Hematopoietic multipotent progenitor cell (in vitro differentiated cells): Measurements from ENCODE around the gene GALR2. TPM values are rescaled to one million over a fixed set of nuclear protein-coding genes. Genes with fewer than 3 reads are reported as not detected.

Source experiments
- DNase-seq, 3 donors: peaks; one replicate each; pipeline ENCODE4 v3.0.0-alpha.2; 2011 to 2015; ENCODE audit warnings: low read depth in 2 of 3, low spot score in 2 of 3
- total RNA-seq: library from RNA; depleted of rRNA; stranded (reverse); fragments of >200 nt; gene quantifications from one replicate; pipeline ENCODE4 v1.2.3, GENCODE V29; 2012

Gene GALR2
- total RNA-seq, 1 donor: 0.27 TPM

DNA sequence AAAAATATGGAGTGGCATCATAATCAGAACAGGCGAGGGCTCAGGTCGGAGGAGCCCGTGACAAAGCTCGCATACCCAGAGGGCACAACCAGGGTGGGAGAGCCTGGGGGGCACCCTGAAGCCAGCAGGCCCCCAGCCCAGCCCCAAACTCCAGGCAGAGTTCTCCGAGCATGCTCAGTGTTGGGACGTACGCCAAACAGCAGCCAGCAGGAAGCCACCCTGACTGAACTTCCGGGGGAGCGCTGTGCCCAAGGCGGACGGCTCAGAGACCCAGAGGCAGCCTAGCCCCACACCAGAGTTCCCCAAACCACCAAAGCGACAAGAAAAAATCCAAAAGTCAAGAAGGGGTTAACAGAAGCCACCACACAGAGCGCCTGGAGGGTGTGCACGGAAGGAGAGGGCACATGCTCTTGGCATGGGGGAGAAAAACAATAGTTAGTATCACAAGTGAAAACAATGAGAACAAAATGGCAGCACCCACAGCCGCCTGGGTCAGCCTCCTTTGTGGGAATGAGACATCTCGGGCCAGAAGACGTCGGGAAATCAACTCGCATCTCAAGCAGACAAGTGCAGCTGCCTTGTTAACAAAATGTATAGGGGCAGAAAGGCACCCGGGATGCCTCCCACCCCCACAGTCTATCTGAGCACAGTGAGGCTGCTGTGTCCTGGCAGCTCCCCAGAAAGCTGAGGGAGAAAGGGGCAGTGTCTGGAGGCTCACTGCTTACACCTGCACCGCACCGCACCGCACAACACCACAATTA is 17.1 kb downstream of the GALR2 start:
- DNase-seq: no peak

DNA sequence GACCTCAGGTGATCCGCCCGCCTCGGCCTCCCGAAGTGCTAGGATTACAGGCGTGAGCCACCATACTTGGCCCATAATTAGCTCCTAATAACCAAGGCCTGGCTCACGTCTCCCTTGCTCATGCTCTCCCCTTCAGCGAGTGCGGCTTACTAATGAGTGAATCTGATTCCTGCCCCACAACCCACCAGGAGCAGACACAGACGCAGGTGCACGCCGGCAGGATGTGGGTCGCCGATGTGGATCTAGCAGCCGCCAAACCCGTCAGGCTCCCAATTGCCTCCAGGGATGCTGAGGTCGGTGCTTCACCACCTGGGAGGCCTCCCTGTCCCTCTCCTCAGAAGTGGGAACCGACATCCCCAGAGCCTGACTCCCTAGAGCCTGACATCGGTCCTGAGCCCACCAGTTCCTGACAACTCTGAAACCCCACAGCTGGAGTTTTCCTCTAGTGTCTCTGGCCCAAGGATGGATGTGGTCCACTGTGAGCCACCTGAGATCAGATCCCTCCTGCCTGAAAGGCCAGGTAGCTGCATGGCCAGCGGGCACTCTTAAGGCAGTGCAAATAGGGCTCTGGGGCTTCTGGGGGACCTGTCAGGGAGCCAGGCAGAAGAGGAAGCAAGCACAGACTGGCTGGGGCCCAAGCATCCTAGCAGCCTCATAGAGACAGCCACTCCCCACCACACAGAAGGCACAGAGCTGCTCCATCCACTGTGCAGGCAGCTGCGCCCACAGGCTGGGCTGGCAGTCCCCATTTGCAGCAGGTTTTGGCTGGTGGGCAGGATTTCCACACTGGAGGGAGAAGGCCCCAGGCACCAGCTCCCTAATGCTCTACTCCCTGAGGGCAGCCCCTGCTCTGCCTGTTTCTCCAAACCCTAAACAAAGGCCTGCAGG is 18.2 kb downstream of the GALR2 start:
- DNase-seq: no peak

DNA sequence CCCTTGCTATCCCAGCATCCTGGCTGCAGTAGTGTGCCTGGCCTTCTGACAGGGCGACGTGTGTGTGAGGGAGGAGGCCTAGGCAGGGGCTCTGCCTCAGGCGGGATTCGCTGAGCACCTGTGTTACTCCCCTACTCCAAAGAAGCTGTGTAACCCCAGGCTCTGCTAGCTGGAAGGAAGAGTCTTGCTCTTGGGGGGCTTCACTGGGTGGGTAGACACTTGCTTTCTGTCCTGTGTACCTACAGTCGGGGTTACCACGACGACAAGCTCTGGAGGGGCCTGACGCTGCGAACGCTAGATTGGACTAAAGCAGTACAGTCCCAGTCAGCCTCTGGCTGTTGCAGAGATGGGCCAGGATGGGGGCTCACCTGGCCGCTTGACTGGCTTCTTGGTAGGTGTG is 19.5 kb downstream of the GALR2 start:
- DNase-seq: no peak

GRCh38 chr17:76095943-76096342 is 21.4 kb downstream of the GALR2 start:
- no peak for DNase-seq

GRCh38 chr17:76097716-76098295 is 23.2 kb downstream of the GALR2 start:
- DNase-seq: no peak

DNA sequence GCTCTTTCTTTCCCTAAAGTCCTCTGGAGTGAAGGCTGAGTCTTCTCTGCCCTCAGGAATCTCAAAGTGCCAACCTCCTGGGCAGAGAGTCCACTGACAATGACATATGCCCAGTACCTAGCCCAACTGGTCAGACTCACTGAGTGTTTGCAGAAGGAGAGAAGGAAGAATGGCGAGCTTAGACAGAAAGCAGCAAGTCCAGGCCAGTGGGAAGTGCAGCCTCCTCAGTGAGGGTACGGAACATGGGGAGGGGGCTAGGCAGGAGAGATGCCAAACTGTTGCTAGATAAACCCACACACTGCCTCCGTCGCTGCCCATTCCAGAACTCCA is 28.3 kb downstream of the GALR2 start:
- DNase-seq: peak in 1 of 3 donors; percentile 14

GRCh38 chr17:76103274-76104139 is 28.9 kb downstream of the GALR2 start, which contains the start of gene EXOC7:
TSS of gene EXOC7 (minus strand) at chr17:76103787. CDS start at chr17:76103692, 95 bp downstream.
- DNase-seq: peak; percentile 92 to 97 (median 93)

- DNase-seq: no peak
Observed at GRCh38 chr17:76104140-76104895, 29.7 kb downstream of the GALR2 start.

- no peak for DNase-seq
Observed at GRCh38 chr17:76104896-76105231, 30.3 kb downstream of the GALR2 start.

- no peak for DNase-seq
Observed at GRCh38 chr17:76106703-76107102, 32.1 kb downstream of the GALR2 start.

DNA sequence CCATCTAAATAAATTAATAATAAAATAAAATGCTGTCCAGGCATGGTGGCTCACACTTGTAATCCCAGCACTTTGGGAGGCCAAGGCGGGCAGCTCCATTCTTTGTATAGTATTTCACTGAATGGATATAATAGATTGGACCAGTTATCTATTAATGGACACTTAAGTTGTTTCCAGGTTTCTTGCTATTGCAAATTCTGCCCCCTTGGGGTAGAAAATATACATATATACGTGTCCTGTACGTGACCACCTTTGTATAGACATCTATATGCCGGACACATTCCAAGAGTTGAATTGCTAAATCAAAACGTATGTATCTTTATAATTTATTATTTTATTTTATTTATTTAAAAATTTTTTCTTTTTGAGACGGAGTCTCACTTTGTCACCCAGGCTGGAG is 32.9 kb downstream of the GALR2 start:
- DNase-seq: peak in 1 of 3 donors; percentile 47

GRCh38 chr17:76111956-76112355 is 37.4 kb downstream of the GALR2 start:
- DNase-seq: no peak

GRCh38 chr17:76115138-76115754 is 40.7 kb downstream of the GALR2 start:
- no peak for DNase-seq

- no peak for DNase-seq
Observed at GRCh38 chr17:76119409-76120371, 45.1 kb downstream of the GALR2 start.

- DNase-seq: no peak
Observed at GRCh38 chr17:76120658-76121008, 46.1 kb downstream of the GALR2 start.

DNA sequence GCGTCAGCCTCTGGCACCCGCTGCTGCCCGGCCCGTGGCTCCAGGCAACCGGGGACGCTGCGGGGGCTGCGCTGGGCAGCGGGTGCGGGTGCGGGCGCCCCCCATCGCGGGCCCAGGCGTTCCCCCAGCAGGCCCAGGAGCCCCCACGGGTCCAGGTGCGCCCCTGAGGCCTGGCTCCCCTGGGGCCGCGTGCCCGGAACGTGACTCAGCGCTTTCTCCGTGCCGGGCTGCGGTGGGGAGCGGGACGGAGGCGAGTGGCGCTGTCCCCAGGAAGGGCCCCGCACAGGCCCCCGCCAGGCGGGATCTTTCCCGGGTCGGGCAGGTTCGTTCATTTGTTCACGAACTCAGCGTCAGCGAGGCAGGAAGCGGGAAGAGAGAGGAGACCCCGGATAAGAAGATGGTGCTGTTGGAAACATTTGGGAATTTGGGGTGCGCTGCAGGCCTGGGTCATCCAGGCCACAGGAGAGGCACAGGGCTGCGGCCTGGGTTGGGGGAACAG is 47.4 kb downstream of the GALR2 start:
- DNase-seq: peak in 2 of 3 donors; percentile 52 to 55

DNA sequence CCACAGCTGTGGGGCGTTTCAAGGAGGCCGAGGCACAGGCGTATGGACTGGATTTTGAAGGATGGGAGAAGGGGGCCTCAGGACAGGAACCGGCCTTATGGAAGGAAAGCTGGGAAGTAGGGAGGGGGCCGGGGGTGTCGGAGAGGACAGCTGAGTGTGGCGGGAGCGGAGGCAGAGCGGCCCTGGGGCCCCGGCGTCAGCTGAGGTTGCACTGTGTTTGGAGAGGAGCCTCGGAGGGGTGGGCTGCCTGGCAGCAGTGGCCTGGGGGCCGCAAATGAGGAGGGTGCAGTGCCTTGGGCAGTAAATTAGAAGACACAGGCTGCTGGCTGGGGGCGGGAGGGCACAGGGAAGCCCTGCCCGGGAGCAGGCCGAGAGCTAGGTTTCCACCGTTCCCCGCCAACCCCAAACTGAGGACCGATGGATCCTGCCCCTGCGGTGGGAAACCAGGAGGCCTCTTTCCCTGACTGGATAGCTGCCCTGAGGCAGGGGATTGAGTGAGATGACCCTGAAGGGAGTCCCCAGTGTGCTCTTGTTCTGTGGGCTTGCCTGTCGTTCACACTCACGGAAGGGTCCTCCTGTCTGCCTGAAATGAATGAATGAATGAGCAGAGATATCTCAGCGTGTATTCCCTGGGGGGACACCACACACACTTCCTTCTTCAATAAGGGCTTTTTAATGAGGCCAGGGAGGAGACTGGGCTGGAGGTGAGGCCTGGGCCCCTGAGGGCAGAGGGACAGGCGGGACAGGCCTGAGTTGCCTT is 48.0 kb downstream of the GALR2 start:
- no peak for DNase-seq

- DNase-seq: no peak
Observed at GRCh38 chr17:76123191-76123499, 48.6 kb downstream of the GALR2 start.
